ENCODE data around the gene BACE2. TPM values are rescaled to one million over a fixed set of nuclear protein-coding genes. Genes with fewer than 3 reads are reported as not detected.

The BACE2 gene
- total and polyA plus RNA-seq, 2 of the 13 experiments (the other 11 are each of a cell fraction or from before 2014, with no cell fraction given), result 0.07 to 0.11 TPM

- H3K36me3 ChIP-seq (replicated peaks in 1 of 2; ENCODE audit: control insufficient read depth in 1 of 2, insufficient read depth in 2 of 2, low read length in 2 of 2), result no peaks in the 10 kb centered on the region
- no peaks in the 10 kb centered on the region for H3K9me3 ChIP-seq (ENCODE audit: low read length)
- BruUV-seq (replicated peaks), result no TSS peak
- DNase-seq (ENCODE audit: low spot score) (no peak), ATAC-seq (no peak), FAIRE-seq (no peak)
- TF ChIP-seq SP140L (CRISPR knock-in tag; IDR thresholded peaks at IDR 0.05; ENCODE audit: borderline replicate concordance) (no peak), MXD3 (CRISPR knock-in tag; IDR thresholded peaks at IDR 0.05) (no peak), ZNF589 (CRISPR knock-in tag; conservative IDR thresholded peaks at IDR 0.05) (no peak), MTF1 (CRISPR knock-in tag; IDR thresholded peaks at IDR 0.05) (no peak), ZFY (CRISPR knock-in tag; IDR thresholded peaks at IDR 0.05) (no peak), ELF3 (CRISPR knock-in tag; IDR thresholded peaks at IDR 0.05) (no peak), GATA4 (IDR thresholded peaks at IDR 0.05; ENCODE audit: borderline replicate concordance, low read depth) (no peak)
- TF ChIP-seq, protein P1, sequence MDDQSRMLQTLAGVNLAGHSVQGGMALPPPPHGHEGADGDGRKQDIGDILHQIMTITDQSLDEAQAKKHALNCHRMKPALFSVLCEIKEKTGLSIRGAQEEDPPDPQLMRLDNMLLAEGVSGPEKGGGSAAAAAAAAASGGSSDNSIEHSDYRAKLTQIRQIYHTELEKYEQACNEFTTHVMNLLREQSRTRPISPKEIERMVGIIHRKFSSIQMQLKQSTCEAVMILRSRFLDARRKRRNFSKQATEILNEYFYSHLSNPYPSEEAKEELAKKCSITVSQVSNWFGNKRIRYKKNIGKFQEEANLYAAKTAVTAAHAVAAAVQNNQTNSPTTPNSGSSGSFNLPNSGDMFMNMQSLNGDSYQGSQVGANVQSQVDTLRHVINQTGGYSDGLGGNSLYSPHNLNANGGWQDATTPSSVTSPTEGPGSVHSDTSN (CRISPR knock-in tag; IDR thresholded peaks at IDR 0.05; ENCODE audit: borderline replicate concordance), result no peak
- no peak overlapping the region for H3K4me3 ChIP-seq (replicated peaks in 1 of 3; ENCODE audit: insufficient read depth in 1 of 3, low read depth in 2 of 3, low read length in 3 of 3)
- no peak overlapping the region for H2AFZ ChIP-seq (ENCODE audit: low read length)
- in situ Hi-C loops (cut with HindIII; ENCODE audit: extremely low pct_ligation_motif_present, low pct_unique_long_range_greater_than_20kb), result no loop called here
- WGBS (ENCODE audit: low lambda C conversion rate), result 40% methylated on average over 8 of the region's 8 CpGs
- H4K20me1 ChIP-seq (ENCODE audit: insufficient read depth, low read length), result no peaks in the 10 kb centered on the region
- no peaks in the 10 kb centered on the region for H3K4me1 ChIP-seq (ENCODE audit: insufficient read depth, low read length)
- ChIA-PET POLR2A (no interaction called here), CTCF (ENCODE audit: low intra/inter-chr PET ratio, low total read pairs) (no interaction called here)
- no peak overlapping the region for H3K9ac ChIP-seq (ENCODE audit: insufficient read depth, low read depth, low read length)
- H3K27ac ChIP-seq (ENCODE audit: extremely low read length, insufficient read depth, low read length), result no peak overlapping the region
- no peaks in the 10 kb centered on the region for H3K79me2 ChIP-seq (ENCODE audit: insufficient read depth, low read length)
- H3K4me2 ChIP-seq (ENCODE audit: low read depth, low read length), result no peak overlapping the region
- intact Hi-C loops (cut with micrococcal nuclease; ENCODE audit: unreplicated experiment), result no loop called here
- H3K27me3 ChIP-seq (ENCODE audit: control insufficient read depth in 1 of 2, insufficient read depth in 2 of 2, low read length in 2 of 2), result no peaks in the 10 kb centered on the region; a peak in 1 of 5 replicates
Measured at GRCh38 chr21:41241341-41241740, 73.4 kb downstream of the BACE2 start.
